Pancreas (tissue), 10 donors: ENCODE measurements around the gene GOLGA7B. TPM values are rescaled to one million over a fixed set of nuclear protein-coding genes. Genes with fewer than 3 reads are reported as not detected.

Experiments
- ATAC-seq, 4 donors: fragments of 200-7000 bp; cut with Tn5 transposase; one replicate each; pipeline versions ENCODE4 v1.8.0 to v1.9.1; 2020; ENCODE audit warnings: mild to moderate bottlenecking in 4 of 4, moderate library complexity in 4 of 4
- DNase-seq, 6 donors: peaks; one replicate each; pipeline ENCODE4 v3.0.0-alpha.2; 2020
- FAIRE-seq: peaks from 2 replicates; lab custom pipeline; 2012; peaks lifted over from hg19 to GRCh38; lab: Jason Lieb, UNC
- H3K27ac ChIP-seq, 4 donors: fragments of 200-600 bp; sonication (generic); 1 replicate in 3 of 4; 2 replicates in 1 of 4; pipeline versions ENCODE4 v1.5.0 to v1.8.0; 2020
- H3K27me3 ChIP-seq, 4 donors: fragments of 200-600 bp; one replicate each; pipeline ENCODE4 v1.8.0; 2021
- H3K36me3 ChIP-seq, 3 donors: fragments of 200-600 bp; sonication (generic) in 1 of 3; one replicate each; pipeline versions ENCODE4 v1.5.0 to v1.8.0; 2020 to 2021
- H3K4me1 ChIP-seq, 3 donors: fragments of 200-600 bp; one replicate each; pipeline ENCODE4 v1.8.0; 2021
- H3K4me3 ChIP-seq, 4 donors: fragments of 200-600 bp; sonication (generic) in 2 of 4; one replicate each; pipeline versions ENCODE4 v1.5.0 to v1.8.0; 2020 to 2021
- H3K9me3 ChIP-seq, 4 donors: fragments of 200-600 bp; one replicate each; pipeline ENCODE4 v1.8.0; 2021
- CTCF ChIP-seq, 4 donors: fragments of 200-600 bp; sonication (generic) in 3 of 4; IDR thresholded peaks; one replicate each; pipeline versions ENCODE4 v1.5.0 to v1.8.0; 2021; ENCODE audit warnings: antibody characterized with exemption in 4 of 4
- WGBS, 2 donors: extraction: QIAGEN DNeasy Blood & Tissue Kit; methylation state at CpG; one replicate each; pipeline ENCODE4 v1.1.7; 2013; 5-methylcytosine and 5-hydroxymethylcytosine counted together
- intact Hi-C, 3 donors: fragments of 100-400 bp; cut with DNase I; formaldehyde crosslinking; loops; one replicate each; pipeline versions ENCODE4 v1.11.1 to v1.14.2; 2022
- polyA plus RNA-seq, 2 donors: library from polyadenylated mRNA; stranded (reverse); fragments of 200-250 nt; gene quantifications; one replicate each; pipeline ENCODE4 v1.2.3, GENCODE V29; 2013
- total RNA-seq, 6 donors: library from RNA; stranded (reverse); fragmentation: NEBNext Ultra II Directional in 4 of 6; extraction: Animal tissue kit (Norgen Biotek cat#: 25700) in 4 of 6; gene quantifications; one replicate each; pipeline versions ENCODE4 v1.2.1 to v1.2.4, GENCODE V29; 2021 to 2023
- donor health status: healthy with polysubstance abuse.
- donor health status: DM: no; HTN: no; CAD: no; lungs with moderate emphysema.
- donor health status: DM: no; HTN: no; CAD: no.
- donor health status: control.
- donor health status: control.
- donor health status: Bipolar disorder and iron deficiency.
- donor health status: DM: yes; HTN: yes; CAD: no.
- donor health status: DM: no; HTN: no; CAD: no.
- donor health status: DM: no; HTN: no; CAD: no.
- donor health status: DM: yes; HTN: yes; CAD: no.

The GOLGA7B gene
- total and polyA plus RNA-seq, 8 donors, result 2.0 to 38.7 (median 4.8) TPM

DNA sequence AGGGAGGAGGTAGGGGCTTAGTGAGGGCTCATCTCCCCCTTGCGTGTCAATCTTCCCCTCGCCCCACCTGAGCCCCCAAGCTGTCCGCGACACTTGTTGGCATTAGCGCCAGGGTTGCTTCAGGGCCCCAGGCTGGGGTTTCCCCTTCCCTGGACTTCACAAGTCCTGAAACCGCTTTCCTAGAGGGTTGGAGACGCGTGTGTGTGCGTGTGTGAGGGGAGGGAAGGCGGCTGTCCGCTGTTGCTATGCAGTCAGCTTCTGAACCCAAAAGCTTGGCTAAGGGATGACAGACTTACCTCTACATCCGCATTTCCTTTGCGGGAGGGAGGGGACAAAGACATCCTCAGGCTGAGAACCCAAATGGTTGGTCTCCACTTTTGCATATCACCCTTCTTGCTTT lies 803 bp downstream of the GOLGA7B start:
- FAIRE-seq (no peak), DNase-seq (peak in 1 of 6 donors; percentile 18), ATAC-seq (peak in 3 of 4 donors; percentile 10 to 47 (median 27))
- Histone ChIP-seq H3K4me3 (peak overlapping the region in 3 of 4 donors; percentile 60 to 69 (median 60)), H3K27me3 (no peaks in the 10 kb centered on the region), H3K4me1 (peaks cover 3 to 4% (median 3%) of the 10 kb centered on the region in 3 donors), H3K9me3 (no peaks in the 10 kb centered on the region), H3K36me3 (no peaks in the 10 kb centered on the region), H3K27ac (no peak overlapping the region)
- intact Hi-C loops, result no loop called here
- TF ChIP-seq CTCF (IDR thresholded peaks at IDR 0.05), result no peak
- WGBS, 2 donors, result 28 to 30% methylated on average over 13 of the region's 13 CpGs

- H3K4me3 ChIP-seq, result no peak overlapping the region
- no peak overlapping the region for H3K27ac ChIP-seq
- peaks cover 3 to 4% (median 3%) of the 10 kb centered on the region in 3 donors for H3K4me1 ChIP-seq
- no peak for FAIRE-seq
- 89 to 92% methylated on average over 7 of the region's 7 CpGs for WGBS, 2 donors
- H3K36me3 ChIP-seq, result no peaks in the 10 kb centered on the region
- no peak for TF ChIP-seq CTCF (IDR thresholded peaks at IDR 0.05)
- ATAC-seq, result no peak
- no peaks in the 10 kb centered on the region for H3K9me3 ChIP-seq
- no peak for DNase-seq
- intact Hi-C loops, result no loop called here
- H3K27me3 ChIP-seq, result no peaks in the 10 kb centered on the region
These were observed 1.8 kb downstream of the GOLGA7B start for GRCh38 chr10:97851341-97852001.

DNA sequence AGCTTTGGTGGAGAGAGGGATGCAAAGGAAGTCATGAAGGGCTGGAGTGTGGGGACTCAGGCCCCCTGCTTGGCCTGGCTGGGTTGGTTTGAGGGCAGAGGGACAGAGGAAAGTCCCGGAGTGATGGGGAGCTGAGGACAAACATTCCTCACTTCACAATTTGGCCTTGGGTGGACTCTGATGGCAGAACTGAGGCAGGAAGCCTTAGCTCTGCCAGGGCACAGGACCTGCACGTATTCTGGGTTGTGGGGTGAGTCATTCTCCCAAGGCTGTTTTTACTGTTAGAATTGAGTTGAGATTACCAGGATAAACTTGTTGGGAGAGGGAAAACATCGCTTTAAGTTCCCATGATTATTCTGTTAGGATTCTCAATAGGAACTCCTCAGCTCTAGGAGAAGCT lies 2.6 kb downstream of the GOLGA7B start:
- WGBS, 2 donors, result 59 to 66% methylated on average over 3 of the region's 3 CpGs
- Histone ChIP-seq H3K4me3 (no peak overlapping the region), H3K36me3 (no peaks in the 10 kb centered on the region), H3K4me1 (peaks cover 3 to 4% (median 3%) of the 10 kb centered on the region in 3 donors), H3K9me3 (no peaks in the 10 kb centered on the region), H3K27ac (no peak overlapping the region), H3K27me3 (no peaks in the 10 kb centered on the region)
- ATAC-seq, result peak in 1 of 4 donors; percentile 6
- TF ChIP-seq CTCF (IDR thresholded peaks at IDR 0.05), result no peak
- intact Hi-C loops, result no loop called here
- no peak for DNase-seq
- no peak for FAIRE-seq

- Histone ChIP-seq H3K4me3 (no peak overlapping the region), H3K27me3 (no peaks in the 10 kb centered on the region)
- intact Hi-C loops, result no loop called here
These were observed 3.3 kb downstream of the GOLGA7B start for GRCh38 chr10:97852840-97853405.

More at GRCh38 chr10:97852840-97853405, 3.3 kb downstream of the GOLGA7B start:
- H3K36me3 ChIP-seq, result no peaks in the 10 kb centered on the region
- 86 to 94% methylated on average over 4 of the region's 4 CpGs for WGBS, 2 donors
- no peak for TF ChIP-seq CTCF (IDR thresholded peaks at IDR 0.05)
- H3K27ac ChIP-seq, result no peak overlapping the region
- DNase-seq (no peak), ATAC-seq (no peak), FAIRE-seq (no peak)
- peaks cover 3 to 4% (median 3%) of the 10 kb centered on the region in 3 donors for H3K4me1 ChIP-seq
- H3K9me3 ChIP-seq, result no peaks in the 10 kb centered on the region
